Breast epithelium (tissue), 3 donors: ENCODE measurements around the gene KCTD1.

Experiments
- POLR2AphosphoS5 ChIP-seq, 3 donors: sonication (generic); formaldehyde crosslinking; IDR thresholded peaks; one replicate each; pipeline ENCODE4 v1.6.1; 2017; ENCODE audit warnings: antibody characterized with exemption in 3 of 3
- TF ChIP-seq, protein P1 (sequence below), 3 donors: fragments of 450-650 bp; IDR thresholded peaks; one replicate each; pipeline ENCODE4 v1.5.1; 2016 to 2017; ENCODE audit warnings: antibody characterized with exemption in 3 of 3, mild to moderate bottlenecking in 3 of 3, moderate library complexity in 3 of 3

DNA sequence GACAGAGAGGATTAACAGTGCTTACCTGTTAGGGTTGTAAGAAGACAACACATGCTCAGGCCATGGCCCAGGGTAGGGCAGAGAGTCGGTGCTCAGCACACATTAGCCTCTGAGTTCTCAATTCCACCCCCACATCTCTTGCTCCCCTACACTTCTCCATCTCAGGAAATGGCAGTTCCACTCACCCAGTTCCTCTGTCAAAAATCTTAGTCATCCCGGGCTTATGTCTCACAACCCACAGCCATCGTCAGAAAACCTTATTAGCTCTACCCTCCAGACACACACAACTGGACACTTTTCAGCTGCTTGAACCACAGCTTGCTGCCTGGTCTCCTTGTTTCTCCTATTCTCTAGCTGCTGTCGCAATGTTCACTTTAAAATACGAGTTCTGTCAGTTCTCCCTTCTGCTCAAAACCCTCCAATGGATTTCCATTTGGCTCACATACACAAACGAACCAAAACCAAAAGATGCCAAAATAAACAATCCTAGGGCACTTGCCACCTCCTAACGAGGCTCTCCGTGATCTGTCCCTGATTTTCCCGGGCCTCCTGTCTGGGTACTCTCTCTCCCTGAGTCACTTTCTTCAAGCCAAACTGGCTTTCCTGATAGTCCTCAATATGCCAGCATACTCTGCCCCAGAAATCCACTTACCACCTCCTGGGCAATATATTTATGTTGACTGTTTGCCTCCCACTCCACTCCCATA lies 89.7 kb downstream of the KCTD1 start:
- TF ChIP-seq, protein P1, sequence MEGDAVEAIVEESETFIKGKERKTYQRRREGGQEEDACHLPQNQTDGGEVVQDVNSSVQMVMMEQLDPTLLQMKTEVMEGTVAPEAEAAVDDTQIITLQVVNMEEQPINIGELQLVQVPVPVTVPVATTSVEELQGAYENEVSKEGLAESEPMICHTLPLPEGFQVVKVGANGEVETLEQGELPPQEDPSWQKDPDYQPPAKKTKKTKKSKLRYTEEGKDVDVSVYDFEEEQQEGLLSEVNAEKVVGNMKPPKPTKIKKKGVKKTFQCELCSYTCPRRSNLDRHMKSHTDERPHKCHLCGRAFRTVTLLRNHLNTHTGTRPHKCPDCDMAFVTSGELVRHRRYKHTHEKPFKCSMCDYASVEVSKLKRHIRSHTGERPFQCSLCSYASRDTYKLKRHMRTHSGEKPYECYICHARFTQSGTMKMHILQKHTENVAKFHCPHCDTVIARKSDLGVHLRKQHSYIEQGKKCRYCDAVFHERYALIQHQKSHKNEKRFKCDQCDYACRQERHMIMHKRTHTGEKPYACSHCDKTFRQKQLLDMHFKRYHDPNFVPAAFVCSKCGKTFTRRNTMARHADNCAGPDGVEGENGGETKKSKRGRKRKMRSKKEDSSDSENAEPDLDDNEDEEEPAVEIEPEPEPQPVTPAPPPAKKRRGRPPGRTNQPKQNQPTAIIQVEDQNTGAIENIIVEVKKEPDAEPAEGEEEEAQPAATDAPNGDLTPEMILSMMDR (IDR thresholded peaks at IDR 0.05): no peak
- no peak for TF ChIP-seq POLR2AphosphoS5 (IDR thresholded peaks at IDR 0.05)
